GM21825 (cell line): ENCODE measurements around the gene TTBK1.

ENCODE experiments used
- ATAC-seq: cut with Tn5 transposase; IDR thresholded peaks from one replicate; pipeline ENCODE4 v1.9.1; 2021; ENCODE audit warnings: mild to moderate bottlenecking, moderate library complexity; ENCODE audit not compliant: unreplicated experiment

TTBK1 gene

DNA sequence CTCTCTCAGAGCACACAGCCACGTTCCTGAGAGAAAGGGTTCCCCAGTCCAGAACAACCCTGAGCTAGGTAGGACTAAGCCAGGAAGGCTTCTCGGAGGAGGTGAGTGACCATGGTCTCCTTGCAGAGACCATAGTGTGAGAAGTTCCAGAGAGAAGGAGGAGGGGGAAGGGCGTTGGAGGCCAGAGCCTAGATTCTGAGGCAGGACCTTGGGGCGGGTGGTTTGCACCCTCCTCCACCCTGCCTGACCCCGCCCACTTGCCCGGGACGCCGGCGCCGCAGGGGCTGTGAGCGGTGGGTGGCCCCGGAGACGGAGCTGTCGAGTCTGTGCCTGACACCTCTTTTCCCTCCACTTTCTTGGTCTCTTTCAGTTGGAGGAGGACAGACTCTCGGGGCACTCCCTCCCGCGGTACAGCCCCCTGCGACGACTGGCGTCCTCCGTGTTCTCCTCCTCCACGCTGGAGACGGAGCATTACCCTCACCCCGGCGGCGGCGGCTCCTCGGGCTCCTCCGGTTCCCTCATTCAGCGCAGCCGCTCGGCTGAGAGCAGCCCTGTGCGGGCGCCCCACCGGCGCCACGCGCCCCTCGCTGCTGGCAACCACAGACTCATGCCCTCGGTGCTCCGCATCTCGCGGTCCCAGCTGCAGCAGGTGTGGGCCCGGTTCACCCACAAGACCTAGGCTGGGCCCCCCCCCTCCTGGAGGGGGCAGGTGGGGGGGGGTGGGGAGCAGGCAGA, 26.2 kb downstream of the TTBK1 start:
- ATAC-seq: no peak

DNA sequence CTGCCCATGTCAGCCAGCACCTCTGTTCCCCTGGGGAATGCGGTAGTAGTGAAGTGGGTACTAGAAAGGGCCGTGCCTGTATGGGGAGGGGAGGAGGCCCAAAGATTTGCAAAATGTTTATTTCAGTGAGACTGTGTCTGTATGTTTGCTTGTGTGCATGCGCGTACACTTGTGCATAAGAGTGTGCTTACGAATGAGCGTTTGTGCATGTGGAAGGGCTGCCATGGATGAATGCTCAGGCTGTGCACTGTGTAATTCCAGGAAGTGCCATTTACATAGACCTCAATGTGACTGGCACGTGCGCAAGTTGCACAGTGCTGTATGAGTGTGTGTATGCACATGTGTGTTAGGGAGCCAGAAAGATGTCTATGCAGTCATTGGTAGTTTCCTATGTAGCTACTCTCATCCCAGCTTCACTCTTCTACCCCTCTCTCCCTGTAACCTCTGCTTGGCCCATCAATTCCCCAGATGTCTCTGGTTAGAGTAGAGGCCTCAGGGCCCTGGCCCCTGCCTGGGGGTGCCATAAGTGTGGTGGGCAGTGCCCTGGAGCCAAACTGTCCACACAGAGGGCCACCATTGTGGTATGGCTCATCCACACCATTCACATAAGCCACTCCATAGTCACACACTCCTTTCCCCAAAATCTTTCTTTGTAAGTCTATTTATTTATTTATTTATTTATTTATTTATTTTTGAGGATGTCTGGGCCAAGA, 28.0 kb downstream of the TTBK1 start:
- ATAC-seq: no peak

DNA sequence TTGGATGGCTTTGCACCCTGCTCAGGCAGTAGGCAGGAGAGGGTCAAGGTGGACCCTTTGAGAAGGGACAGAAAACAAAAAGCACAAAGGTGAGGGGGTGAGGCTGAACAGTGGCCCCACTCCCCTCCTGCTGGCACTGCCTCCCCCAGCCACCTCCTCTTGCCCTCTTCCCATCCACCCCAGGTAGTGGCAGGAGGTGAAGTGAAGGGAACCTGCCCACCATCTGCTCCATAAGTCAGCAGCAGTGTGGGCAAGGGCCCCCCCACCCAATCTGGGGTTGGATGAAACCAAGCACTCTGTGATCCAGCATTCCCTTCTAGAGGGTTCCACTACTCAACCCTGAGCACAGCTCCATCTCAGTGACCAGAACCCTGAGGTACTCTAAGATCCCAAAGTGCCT, 28.7 kb downstream of the TTBK1 start:
- no peak for ATAC-seq

DNA sequence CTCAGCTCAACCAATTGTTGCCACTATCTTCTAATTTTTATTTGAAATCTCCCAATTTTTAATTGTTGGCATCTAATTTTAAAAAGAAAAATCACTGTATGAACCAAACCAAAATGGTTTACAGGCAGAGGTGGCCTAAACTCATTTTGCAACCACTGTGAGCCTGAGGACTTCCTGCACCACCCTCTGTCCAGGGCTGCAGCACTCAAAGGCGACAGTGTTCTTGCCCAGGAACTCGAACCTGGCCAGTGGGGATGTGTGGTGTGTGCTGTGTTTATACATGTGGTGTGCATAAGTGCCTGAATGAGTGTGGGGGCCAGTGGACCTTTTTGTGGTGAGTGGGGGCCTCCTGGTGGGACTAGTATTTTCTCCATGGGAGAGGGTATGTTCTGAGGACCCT, 30.4 kb downstream of the TTBK1 start:
- no peak for ATAC-seq

DNA sequence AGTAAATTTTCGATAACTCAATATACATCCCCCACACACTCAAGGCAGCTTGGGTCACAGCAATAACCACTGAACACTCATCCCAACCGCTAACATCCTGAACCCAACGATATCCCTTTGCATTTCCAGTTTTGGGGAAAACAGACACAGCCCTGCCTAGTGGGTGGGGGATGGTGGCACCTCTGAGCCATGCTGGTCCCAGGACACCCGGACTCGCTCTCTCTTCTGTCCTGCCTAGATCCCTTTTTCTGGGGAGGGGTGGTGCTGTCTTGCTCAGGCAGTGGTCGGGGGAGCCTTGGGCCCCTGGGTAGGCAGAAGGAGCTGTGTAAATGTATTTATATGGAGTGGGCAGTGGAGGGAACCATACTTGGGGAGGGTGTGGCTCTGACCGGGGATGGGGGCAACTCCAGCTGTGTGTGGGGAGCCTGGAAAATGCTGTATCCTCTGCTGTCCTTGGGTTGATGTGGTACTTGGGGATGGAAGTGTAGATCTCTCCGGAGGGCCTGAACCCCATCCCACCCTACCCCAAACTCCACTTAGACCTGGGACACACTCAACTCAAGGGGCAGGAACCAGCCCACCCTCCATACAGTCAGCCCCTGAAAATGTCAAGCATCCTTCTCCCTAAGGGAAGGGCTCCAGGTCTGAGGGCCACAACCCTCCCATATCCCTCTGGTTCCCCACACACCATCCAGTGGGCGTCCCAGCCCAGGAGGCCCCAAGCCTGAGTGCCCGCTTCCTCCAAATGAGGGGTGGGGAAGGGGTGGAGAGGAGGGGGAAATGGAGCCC, 31.0 kb downstream of the TTBK1 start:
- no peak for ATAC-seq

DNA sequence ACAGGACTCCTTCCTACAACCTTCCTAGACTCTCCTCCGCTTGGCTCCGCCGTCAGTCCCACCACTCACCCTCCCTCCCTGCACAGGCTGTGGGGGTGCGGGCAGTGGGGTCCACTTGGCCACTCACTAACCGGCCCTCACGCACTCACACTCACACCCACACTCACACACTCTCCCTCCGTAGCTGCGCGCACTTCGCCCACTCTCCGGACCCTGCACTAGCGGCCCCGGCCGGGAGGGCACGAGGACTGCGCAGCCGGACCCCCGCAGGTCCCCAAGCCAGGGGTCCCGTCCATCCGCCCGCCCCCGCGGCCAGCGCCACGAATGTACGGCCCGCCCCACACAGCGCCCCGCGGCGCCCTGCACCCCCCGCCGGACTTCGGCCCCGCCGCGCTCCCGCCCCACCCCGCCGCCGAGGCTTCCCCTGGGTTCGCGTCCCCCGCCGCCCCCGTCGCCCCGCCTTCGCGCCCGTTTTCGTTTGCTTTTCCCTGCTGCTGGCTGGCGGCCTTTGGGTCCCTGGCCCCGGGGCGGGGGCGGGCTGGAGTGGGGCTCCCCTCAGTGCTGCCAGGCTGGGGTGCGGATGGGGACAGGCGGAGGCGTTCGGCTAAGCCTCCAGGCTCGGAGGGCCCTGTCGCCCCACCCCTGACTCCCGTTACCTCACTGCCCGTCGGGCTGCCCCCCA, 31.8 kb downstream of the TTBK1 start:
- ATAC-seq: no peak

DNA sequence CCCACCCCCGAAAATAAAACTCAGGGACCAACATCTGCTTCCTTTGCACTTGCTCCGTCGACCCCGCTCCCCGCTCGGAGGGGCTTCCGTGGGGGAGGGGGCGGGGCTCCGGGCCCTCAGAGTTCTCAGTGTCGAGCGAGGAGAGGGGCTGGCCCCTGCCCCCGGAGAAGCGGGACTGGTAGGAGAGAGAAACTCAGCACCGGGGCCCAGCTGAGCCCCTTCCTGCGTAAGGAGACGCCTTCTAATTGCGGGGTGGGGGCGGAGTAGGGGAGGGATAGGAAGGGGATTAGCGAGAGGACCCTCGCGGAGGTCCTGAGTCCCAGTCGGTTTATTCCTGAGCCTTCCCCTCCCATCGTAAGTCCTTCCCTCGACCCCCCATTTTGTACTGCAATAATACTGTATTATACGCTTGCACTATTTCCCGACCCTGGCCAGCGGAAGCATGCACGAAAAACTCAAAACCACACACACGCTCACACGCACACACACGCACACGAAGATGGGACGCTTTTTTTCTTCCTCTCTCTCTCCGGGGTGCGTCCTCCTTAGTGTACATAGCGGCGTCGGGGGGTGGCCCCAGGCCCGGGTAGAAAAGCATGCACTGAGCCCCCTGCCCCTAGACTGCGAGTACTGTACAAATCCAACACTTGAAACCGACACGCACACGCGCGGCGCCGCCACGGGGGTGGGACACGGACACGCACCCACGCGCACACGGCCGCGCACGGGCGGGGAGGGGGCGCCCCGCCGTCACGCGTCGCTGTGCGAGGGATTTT, 32.7 kb downstream of the TTBK1 start:
- ATAC-seq: no peak

DNA sequence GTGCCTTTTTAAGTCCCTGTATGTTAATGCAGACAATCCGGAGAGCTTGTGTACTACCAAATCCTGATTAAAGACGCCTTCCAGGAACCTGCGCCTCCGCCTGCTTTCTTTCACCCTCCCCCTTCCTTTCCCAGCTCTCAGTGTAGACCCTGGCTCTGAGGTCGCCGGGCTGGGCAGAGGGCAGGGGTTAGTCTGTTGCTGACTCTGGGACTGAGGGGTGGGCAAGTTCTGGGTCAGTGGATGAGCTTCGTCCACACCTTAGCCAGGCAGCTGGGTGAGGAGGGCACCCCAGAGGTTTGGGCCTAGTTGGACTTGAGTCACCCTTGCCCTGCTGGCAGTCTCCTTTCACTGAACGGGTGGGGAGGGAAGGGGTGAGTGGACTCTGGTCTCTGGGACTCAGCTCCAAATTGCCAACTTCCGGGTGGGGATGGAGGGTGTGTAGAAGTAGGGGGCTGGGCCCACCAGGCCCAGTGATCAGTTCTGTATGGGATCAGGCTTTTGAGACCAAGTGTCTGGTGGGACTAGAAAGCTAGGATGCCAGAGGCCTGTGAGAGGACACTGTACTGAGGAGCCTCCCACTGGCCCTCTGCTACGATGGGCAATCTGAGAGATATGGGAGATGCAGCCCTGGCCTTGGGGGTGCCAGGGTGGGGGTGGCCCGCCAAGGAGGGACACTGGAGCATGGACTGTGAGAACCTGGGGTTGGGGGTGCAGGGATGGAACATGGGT, 33.5 kb downstream of the TTBK1 start:
- no peak for ATAC-seq

DNA sequence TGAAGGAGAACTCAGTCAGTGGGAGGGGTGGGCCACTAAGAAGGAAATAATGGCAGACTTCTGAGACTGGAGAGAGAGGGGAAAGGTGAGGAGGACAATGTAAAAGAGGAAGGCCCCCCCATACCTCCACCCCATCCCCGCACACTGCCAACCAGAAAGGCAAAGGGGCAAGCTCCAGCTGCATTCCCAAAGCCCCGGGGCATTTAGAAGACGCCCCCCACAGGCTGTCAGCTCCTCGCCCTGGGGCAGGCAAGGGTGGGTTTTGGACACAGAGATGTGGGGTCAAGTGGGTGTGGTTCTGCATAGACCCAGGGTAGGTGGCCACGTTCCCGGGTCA, 34.0 kb downstream of the TTBK1 start:
- ATAC-seq: no peak

DNA sequence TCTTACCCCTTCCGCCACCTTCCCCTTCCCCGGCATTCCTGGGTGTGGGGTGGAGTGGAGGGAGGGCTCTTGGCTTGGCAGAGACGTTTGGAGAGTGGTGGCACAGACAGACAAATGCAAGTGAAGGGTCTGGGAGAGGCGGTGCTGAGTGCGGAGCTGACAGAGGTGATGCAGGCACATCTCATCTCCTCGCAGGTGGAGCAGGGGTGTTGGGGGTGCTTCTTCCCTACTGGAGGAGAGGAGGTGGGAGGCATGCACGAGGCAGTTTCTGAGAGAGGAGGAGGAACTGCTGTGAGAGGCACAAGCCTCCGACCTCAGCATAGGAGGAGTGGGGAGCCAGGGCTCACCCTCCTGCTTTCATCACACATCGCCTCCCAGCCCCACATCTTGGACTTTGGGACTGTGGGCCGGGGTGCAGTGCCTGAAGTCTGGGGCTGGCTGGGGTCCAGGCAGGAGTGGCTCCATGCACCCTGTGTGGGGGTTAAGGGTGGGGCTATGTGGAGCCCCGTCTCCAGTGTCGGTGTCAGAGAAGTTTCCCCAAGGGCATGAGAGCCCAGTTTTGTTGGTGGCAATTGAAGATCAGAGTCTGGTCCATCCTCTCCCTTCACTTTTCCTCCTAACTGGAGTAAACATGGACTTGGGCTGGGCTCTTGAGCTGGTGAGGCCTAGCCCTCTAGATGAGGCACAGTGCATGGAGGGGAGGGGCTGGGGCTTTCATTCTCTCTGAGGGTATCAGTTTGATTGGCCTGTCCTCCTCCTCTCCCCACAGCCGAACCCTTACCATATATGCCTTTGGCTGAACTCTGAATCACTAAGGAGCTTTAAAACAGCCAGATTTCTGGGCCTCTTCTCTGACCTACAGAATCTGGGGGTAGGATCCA, 34.6 kb downstream of the TTBK1 start:
- no peak for ATAC-seq

DNA sequence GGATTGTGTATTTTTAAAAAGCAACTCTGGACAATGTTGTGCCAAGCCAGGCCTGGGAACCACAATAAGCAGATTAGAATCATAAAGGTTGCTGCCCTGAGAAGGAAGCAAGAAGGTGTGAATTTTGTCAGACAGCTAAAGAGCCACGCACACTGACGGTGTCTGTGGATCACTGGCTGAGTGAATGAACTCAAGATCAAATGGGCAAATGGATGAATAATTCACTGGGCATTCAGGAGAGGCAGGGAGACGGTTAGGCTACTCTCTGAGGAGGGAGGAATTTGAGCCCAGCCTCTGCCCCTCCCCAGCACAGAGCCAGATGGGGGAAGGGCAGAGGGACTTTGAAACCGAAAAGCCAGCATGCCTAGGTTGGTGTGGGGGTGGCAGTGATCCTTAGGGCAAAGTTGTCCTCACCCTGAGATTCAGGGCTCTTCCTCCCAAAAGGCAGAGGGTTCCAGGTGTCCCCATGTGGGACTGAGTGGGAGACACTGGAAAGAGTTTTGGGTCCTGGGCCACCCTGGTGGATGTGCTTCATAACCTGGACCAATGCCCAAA, 35.3 kb downstream of the TTBK1 start:
- ATAC-seq: no peak

DNA sequence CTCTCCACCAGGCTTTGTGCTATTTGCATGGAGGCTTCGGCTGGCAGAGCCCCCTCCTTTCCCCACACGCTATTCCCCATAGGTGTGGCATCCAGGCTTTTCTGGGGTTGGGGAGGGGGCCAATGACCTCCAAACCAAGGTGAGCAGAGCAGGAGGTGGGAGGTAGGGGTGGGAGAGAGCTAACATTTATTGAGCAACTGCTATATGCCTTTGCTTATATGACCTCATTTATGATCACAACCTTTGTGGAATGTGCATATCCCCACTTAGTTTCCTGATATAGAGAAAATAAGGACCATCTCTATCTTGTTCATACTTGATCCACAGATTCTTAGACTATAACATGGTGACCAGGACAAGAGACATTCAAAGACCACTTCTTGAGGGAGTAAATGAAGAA, 37.0 kb downstream of the TTBK1 start:
- no peak for ATAC-seq

DNA sequence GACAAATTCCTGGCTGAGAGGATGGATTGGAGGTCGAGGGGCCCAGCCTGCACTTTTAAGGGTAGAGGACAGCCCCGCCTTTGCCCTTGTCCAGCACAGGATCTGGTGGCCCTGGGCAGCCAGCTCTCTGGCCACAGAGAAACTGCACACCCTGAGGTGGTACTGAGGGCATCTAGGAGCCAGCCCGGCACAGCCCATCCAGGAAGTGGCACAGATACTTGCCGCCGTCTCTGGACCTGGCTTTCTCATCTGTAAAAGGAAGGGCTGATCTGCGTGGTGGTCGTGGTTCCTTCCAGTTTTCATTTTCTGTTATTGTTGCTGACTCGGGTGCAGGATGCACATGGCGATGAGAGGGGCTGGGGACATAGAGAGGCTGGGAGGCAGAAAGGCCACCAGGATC, 38.8 kb downstream of the TTBK1 start:
- no peak for ATAC-seq

DNA sequence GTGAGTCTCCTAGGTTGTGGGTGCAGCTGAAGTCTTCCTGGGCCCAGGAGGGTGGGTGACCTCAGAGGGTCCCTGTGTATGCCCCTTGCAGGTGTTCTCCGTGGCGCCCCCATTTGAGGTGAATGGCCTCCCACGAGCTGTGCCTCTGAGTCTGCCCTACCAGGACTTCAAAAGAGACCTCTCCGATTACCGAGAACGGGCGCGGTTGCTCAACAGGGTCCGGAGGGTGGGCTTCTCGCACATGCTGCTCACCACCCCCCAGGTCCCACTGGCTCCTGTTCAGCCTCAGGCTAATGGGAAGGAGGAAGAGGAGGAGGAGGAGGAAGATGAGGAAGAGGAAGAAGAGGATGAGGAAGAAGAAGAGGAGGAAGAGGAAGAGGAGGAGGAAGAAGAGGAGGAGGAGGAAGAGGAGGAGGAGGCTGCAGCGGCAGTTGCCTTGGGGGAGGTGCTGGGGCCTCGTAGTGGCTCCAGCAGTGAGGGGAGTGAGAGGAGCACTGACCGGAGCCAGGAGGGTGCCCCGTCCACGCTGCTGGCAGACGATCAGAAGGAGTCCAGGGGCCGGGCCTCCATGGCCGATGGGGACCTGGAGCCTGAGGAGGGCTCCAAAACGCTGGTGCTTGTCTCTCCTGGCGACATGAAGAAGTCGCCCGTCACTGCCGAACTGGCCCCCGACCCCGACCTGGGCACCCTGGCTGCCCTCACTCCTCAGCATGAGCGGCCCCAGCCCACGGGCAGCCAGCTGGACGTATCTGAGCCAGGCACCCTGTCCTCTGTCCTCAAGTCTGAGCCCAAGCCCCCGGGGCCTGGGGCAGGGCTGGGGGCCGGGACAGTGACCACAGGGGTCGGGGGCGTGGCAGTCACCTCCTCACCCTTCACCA, 39.6 kb downstream of the TTBK1 start:
- no peak for ATAC-seq

DNA sequence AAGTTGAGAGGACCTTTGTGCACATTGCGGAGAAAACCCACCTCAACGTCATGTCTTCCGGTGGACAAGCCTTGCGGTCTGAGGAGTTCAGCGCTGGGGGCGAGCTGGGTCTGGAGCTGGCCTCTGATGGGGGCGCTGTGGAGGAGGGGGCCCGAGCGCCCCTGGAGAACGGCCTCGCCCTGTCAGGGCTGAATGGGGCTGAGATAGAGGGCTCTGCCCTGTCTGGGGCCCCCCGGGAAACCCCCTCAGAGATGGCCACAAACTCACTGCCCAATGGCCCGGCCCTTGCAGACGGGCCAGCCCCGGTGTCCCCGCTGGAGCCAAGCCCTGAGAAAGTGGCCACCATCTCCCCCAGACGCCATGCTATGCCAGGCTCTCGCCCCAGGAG, 40.2 kb downstream of the TTBK1 start:
- ATAC-seq: no peak

DNA sequence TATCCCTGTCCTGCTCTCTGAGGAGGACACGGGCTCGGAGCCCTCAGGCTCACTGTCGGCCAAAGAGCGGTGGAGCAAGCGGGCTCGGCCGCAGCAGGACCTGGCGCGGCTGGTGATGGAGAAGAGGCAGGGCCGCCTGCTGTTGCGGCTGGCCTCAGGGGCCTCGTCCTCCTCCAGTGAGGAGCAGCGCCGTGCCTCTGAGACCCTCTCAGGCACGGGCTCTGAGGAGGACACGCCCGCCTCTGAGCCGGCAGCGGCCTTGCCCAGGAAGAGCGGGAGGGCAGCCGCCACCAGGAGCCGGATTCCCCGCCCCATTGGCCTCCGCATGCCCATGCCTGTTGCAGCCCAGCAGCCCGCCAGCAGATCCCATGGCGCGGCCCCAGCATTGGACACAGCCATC, 40.6 kb downstream of the TTBK1 start:
- no peak for ATAC-seq

DNA sequence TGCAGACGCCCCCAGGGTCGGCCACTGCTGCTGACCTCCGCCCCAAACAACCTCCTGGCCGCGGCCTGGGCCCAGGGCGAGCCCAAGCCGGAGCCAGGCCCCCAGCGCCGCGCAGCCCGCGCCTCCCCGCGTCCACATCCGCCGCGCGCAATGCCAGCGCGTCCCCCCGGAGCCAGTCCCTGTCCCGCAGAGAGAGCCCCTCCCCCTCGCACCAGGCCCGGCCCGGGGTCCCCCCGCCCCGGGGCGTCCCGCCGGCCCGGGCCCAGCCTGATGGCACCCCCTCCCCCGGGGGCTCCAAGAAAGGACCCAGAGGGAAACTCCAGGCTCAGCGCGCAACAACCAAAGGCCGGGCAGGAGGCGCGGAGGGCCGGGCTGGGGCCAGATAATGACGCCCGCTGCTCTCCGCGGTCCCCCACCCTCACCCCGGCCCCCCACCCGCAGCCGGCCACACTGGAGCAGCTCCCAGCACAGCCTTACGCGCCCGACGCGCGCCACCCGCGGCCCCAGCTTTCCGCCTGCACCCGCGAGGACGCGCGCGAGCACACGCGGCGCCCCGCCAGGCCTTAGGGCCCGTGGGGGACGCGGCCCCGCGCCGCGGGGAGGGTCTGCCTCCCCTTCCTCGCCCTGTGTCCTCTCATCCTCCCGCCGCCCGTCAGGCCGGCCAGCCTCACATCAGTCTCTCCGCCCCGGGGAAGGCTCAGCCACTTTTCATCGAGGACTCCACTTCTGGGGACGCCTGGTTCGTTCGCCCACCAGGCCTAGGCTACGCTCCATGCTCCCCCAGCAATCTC, 41.9 kb downstream of the TTBK1 start:
- ATAC-seq: no peak
